ENCODE data around the gene UGT1A9.
"Not testable (repeated sequence)": the region's sequence is repeated elsewhere in the genome, so short reads cannot be mapped to it uniquely, and the experiment has no call there.

The UGT1A9 gene

DNA sequence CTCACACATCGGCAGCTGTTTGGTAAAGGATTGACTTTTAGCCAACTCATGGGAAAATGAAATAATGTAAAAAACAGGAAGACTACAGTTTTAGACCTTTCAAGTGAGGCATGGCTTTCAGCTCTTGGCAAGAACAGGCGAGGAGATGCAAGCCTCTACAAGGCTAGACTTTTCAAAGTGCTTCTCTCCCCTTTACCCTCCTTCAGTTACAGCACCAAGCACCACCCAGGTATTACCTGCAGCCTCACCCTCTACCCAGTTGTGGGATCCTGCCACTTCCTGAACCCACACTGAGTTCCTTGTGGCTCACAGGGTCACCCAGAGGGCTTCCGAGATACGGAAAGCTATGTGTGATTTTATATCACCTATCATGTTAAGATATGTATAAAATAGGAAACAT, 20.7 kb upstream of the UGT1A9 start:
- TF ChIP-seq FOXA1 (IDR thresholded peaks at IDR 0.05) = no peak
- no peak for TF ChIP-seq LEF1 (IDR thresholded peaks at IDR 0.05; ENCODE audit: borderline replicate concordance)
- no peak for TF ChIP-seq FOXM1 (IDR thresholded peaks at IDR 0.05; ENCODE audit: borderline replicate concordance)
- TF ChIP-seq SUZ12 (IDR thresholded peaks at IDR 0.05) = no peak
- TF ChIP-seq ZNF384 (IDR thresholded peaks at IDR 0.05) = no peak
- ChIA-PET POLR2A (no interaction called here), CTCF (no interaction called here)
- DNase-seq (ENCODE audit: extremely low spot score) = no peak

DNA sequence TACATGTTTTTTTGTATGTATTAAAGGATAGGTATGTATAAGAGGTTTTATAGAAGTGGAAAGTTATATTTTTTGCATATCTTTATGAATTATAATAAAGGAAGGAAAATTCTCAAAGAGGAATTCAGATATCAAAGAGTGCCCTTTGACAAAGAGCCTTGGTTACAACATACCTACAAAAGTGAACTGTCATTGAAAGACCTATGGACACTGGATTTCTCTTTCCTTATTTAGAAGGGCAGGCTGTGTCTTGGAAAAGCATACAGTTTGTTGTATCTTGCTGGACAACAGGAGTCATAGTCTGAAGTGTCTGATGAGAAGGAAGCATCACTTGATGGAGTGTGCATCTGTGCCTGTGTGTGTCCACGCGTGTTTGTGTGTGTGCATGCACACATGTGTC, 20.3 kb upstream of the UGT1A9 start:
- no peak for DNase-seq (ENCODE audit: extremely low spot score)
- POLR2A ChIA-PET = no interaction called here
- no peak for TF ChIP-seq ELF4 (IDR thresholded peaks at IDR 0.05)
- TF ChIP-seq SUZ12 (IDR thresholded peaks at IDR 0.05) = no peak
- no peak for TF ChIP-seq ARNT (IDR thresholded peaks at IDR 0.05)
- no peak for TF ChIP-seq FOXM1 (IDR thresholded peaks at IDR 0.05; ENCODE audit: borderline replicate concordance)
- no peak for TF ChIP-seq BHLHE40 (IDR thresholded peaks at IDR 0.05; ENCODE audit: borderline replicate concordance)
- TF ChIP-seq FOXA1 (IDR thresholded peaks at IDR 0.05) = no peak
- no peak for TF ChIP-seq HDGF (IDR thresholded peaks at IDR 0.05; ENCODE audit: borderline replicate concordance)
- no peak for TF ChIP-seq ZNF384 (IDR thresholded peaks at IDR 0.05)
- TF ChIP-seq, protein P1, sequence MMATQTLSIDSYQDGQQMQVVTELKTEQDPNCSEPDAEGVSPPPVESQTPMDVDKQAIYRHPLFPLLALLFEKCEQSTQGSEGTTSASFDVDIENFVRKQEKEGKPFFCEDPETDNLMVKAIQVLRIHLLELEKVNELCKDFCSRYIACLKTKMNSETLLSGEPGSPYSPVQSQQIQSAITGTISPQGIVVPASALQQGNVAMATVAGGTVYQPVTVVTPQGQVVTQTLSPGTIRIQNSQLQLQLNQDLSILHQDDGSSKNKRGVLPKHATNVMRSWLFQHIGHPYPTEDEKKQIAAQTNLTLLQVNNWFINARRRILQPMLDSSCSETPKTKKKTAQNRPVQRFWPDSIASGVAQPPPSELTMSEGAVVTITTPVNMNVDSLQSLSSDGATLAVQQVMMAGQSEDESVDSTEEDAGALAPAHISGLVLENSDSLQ (IDR thresholded peaks at IDR 0.05) = no peak
- no peak for TF ChIP-seq NFRKB (IDR thresholded peaks at IDR 0.05)
- no peak for TF ChIP-seq CTBP1 (IDR thresholded peaks at IDR 0.05; ENCODE audit: borderline replicate concordance)
- TF ChIP-seq FOXK2 (IDR thresholded peaks at IDR 0.05) = no peak
- no peak for TF ChIP-seq TARDBP (IDR thresholded peaks at IDR 0.05)
- no peak for TF ChIP-seq L3MBTL2 (conservative IDR thresholded peaks at IDR 0.05)
- no peak for TF ChIP-seq LEF1 (IDR thresholded peaks at IDR 0.05; ENCODE audit: borderline replicate concordance)
- no peak for TF ChIP-seq SP1 (IDR thresholded peaks at IDR 0.05)
- CTCF ChIA-PET = no interaction called here

DNA sequence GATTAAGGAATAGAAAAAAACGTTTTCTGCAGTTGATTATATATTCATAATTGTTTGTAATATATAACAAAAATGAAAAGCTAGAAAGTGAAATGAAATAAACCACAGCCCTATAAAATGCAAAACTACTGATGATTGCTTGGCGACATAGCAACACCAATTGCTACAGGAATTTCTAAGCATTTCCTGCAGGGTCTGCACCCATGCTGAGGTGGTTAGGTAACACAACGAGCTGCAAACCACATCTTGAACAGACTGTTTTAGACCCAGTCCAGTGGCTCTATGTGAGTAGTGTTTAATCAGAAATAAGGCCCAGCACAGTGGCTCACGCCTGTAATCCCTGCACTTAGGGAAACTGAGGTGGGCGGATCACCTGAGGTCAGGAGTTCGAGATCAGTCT, 17.2 kb upstream of the UGT1A9 start:
- no peak for DNase-seq (ENCODE audit: extremely low spot score)
- no peak for TF ChIP-seq NFRKB (IDR thresholded peaks at IDR 0.05)
- no peak for TF ChIP-seq ARNT (IDR thresholded peaks at IDR 0.05)
- no peak for TF ChIP-seq FOXM1 (IDR thresholded peaks at IDR 0.05; ENCODE audit: borderline replicate concordance)
- TF ChIP-seq FOXA1 (IDR thresholded peaks at IDR 0.05) = no peak
- ChIA-PET POLR2A (no interaction called here), CTCF (no interaction called here)

DNA sequence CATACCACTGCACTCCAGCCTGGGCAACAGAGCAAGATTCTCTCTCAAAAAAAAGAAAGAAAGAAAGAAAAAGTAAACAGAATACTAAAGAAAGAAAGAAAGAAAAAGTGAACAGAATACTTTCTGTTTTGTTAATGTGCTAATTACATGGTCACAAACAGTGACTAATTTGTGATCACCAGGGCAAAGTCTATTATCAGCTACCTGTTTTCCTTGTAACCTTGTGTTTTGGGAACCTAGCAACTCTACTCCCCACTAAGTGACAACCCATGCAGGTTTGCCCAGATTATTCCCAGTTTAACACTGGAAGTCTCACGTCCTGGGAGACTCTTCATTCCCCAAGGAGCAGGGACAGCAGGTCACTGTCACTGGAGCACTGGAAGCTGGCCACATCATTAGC, 16.7 kb upstream of the UGT1A9 start:
- ChIA-PET POLR2A (no interaction called here), CTCF (no interaction called here)
- TF ChIP-seq SUZ12 (IDR thresholded peaks at IDR 0.05) (no peak), TARDBP (IDR thresholded peaks at IDR 0.05) (no peak), BHLHE40 (IDR thresholded peaks at IDR 0.05; ENCODE audit: borderline replicate concordance) (no peak), HDGF (IDR thresholded peaks at IDR 0.05; ENCODE audit: borderline replicate concordance) (no peak)
- no peak for DNase-seq (ENCODE audit: extremely low spot score)

DNA sequence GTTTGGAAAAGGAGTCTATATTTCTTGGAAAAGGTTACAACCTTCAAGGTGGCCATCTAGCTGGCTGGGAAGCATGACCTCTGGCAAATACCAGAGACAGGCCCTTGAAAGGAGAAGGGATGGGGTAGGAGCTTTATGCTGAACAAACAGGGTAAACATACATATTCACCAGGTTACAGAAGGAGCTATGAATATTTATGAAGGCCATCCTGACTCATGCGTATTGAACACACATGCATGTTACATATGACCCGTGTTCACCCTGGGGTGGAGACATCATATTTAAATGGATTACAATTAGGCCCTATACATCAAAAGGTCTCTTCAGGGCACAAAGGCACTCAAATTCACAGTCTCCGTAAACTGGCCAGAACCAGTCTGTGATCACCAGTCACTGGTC, 15.8 kb upstream of the UGT1A9 start:
- CTCF ChIA-PET, POLR2A ChIA-PET: not testable (repeated sequence)

DNA sequence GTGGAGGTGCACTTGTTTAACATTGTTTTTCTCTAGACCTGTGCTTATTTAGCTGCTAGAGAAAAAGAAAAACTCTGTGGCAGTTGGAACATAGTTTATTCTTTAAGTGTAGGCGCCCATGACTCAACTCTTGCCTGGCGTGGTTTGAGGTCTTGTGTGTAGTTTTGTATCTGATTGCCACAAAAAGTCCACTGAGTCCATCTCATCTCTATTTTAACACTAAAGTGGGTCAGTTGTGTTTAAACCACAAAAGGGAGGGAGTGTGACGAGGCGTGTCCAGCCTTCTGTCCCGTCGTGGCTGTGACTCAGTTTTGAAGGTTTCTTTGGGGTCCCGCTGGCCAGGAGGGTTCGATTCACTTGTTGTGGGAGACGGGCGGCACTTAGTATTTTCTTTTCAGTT, 15.3 kb upstream of the UGT1A9 start:
- TF ChIP-seq CTBP1 (IDR thresholded peaks at IDR 0.05; ENCODE audit: borderline replicate concordance) = no peak
- no peak for TF ChIP-seq FOXA1 (IDR thresholded peaks at IDR 0.05)
- TF ChIP-seq FOXK2 (IDR thresholded peaks at IDR 0.05) = no peak
- no peak for TF ChIP-seq ELF4 (IDR thresholded peaks at IDR 0.05)
- TF ChIP-seq L3MBTL2 (conservative IDR thresholded peaks at IDR 0.05) = no peak
- TF ChIP-seq ZNF384 (IDR thresholded peaks at IDR 0.05) = no peak
- POLR2A ChIA-PET = no interaction called here
- CTCF ChIA-PET = no interaction called here
- no peak for DNase-seq (ENCODE audit: extremely low spot score)

More for the DNA sequence above, 15.8 kb upstream of the UGT1A9 start:
- not testable (repeated sequence) for DNase-seq (ENCODE audit: extremely low spot score)

DNA sequence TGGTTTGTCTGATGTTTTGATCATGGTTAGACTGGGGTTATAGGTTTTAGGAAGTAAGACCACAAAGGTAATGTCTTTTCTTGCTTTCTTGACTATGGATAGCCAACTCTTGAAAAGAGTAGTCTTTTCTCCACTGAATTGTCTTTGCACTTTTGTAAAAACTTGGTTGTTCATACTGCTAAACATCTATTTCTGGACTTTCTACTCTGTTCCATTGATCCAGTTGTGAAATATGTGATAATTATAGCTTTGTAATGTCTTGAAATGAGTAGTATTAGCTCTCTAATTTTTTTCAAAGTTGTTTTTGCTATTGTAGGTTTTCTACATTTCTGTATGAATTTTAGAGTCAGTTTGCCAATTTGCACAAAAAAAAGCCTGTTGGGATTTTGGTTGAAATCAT, 13.1 kb upstream of the UGT1A9 start:
- no peak for DNase-seq (ENCODE audit: extremely low spot score)
- TF ChIP-seq CTBP1 (IDR thresholded peaks at IDR 0.05; ENCODE audit: borderline replicate concordance) (no peak), NFRKB (IDR thresholded peaks at IDR 0.05) (no peak), ARNT (IDR thresholded peaks at IDR 0.05) (no peak), FOXK2 (IDR thresholded peaks at IDR 0.05) (no peak), ZNF384 (IDR thresholded peaks at IDR 0.05) (no peak), LEF1 (IDR thresholded peaks at IDR 0.05; ENCODE audit: borderline replicate concordance) (no peak), SUZ12 (IDR thresholded peaks at IDR 0.05) (no peak), HDGF (IDR thresholded peaks at IDR 0.05; ENCODE audit: borderline replicate concordance) (no peak), FOXM1 (IDR thresholded peaks at IDR 0.05; ENCODE audit: borderline replicate concordance) (no peak)
- ChIA-PET CTCF (no interaction called here), POLR2A (no interaction called here)

DNA sequence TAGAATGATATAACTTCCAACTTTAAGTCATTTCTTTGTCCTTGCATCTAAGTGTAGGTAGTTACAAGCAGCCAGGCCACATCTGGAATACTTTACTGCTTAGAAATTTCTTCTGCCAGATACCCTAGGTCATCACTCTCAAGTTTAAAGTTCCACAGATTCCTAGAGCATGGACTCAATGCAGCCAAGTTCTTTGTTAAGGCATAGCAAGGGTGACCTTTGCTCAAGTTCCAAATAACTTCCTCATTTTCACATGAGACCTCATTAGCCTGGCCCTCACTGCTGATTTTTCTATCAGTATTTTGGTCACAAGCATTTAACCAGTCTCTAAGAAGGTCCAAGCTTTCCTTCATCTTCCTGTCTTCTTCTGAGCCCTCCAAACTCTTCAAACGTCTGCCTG, 7.8 kb upstream of the UGT1A9 start:
- TF ChIP-seq SP1 (IDR thresholded peaks at IDR 0.05) = no peak
- no peak for TF ChIP-seq HDGF (IDR thresholded peaks at IDR 0.05; ENCODE audit: borderline replicate concordance)
- no peak for TF ChIP-seq ZNF384 (IDR thresholded peaks at IDR 0.05)
- no peak for TF ChIP-seq FOXM1 (IDR thresholded peaks at IDR 0.05; ENCODE audit: borderline replicate concordance)
- TF ChIP-seq L3MBTL2 (conservative IDR thresholded peaks at IDR 0.05) = no peak
- no peak for TF ChIP-seq ARNT (IDR thresholded peaks at IDR 0.05)
- no peak for TF ChIP-seq FOXA1 (IDR thresholded peaks at IDR 0.05)
- TF ChIP-seq NFRKB (IDR thresholded peaks at IDR 0.05) = no peak
- TF ChIP-seq, protein P1 (IDR thresholded peaks at IDR 0.05) = no peak
- ChIA-PET CTCF (no interaction called here), POLR2A (no interaction called here)
- DNase-seq (ENCODE audit: extremely low spot score) = no peak

Measured in HEK293T (cell line).